A549 (cell line): Measurements from ENCODE around the gene VANGL1. TPM values are rescaled to one million over a fixed set of nuclear protein-coding genes. Genes with fewer than 3 reads are reported as not detected.

ENCODE experiments used
- ATAC-seq, 2 experiments: fragments of 200-7000 bp in 1 of 2; fragments of >200 bp in 1 of 2; cut with Nextera tagmentation in 1 of 2; cut with Tn5 transposase in 1 of 2; 3 replicates each; pipeline versions ENCODE4 v1.8.0 to v1.9.1; 2018 to 2020; ENCODE audit warnings: mild to moderate bottlenecking in 1 of 2, moderate library complexity in 1 of 2
- CTCF ChIA-PET: fragments of 300-600 bp; sonication (Branson Sonifier 250); formaldehyde crosslinking; extraction: SDS; loops from one replicate; lab custom pipeline; 2021; ENCODE audit warnings: antibody characterized with exemption, inconsistent platforms; lab: Yijun Ruan, JAX
- POLR2A ChIA-PET: fragments of 350-600 bp; formaldehyde crosslinking; extraction: SDS; loops from one replicate; lab custom pipeline; 2021; ENCODE audit warnings: antibody characterized with exemption, inconsistent platforms; lab: Yijun Ruan, JAX
- DNase-seq, 2 experiments: peaks; one replicate each; pipeline versions ENCODE4 v3.0.0 to v3.0.0-alpha.2; 2011 to 2016; ENCODE audit warnings: low read depth in 1 of 2, low spot score in 1 of 2
- FAIRE-seq: peaks from 2 replicates; lab custom pipeline; 2011; peaks lifted over from hg19 to GRCh38; lab: Jason Lieb, UNC
- H3K27ac ChIP-seq, 2 experiments: fragments of >200 bp; sonication (Bioruptor Twin); formaldehyde crosslinking; 3 replicates each; pipeline ENCODE4 v1.5.1; 2016 to 2017
- H3K4me1 ChIP-seq: fragments of >200 bp; sonication (Bioruptor Twin); formaldehyde crosslinking; 3 replicates; pipeline ENCODE4 v1.6.1; 2016
- H3K4me2 ChIP-seq: fragments of >200 bp; sonication (Bioruptor Twin); formaldehyde crosslinking; 3 replicates; pipeline ENCODE4 v1.6.1; 2016
- H3K4me3 ChIP-seq: fragments of >200 bp; sonication (Bioruptor Twin); formaldehyde crosslinking; 3 replicates; pipeline ENCODE4 v1.5.1; 2016
- H3K9me3 ChIP-seq: fragments of >200 bp; sonication (Bioruptor Twin); formaldehyde crosslinking; 3 replicates; pipeline ENCODE4 v1.6.1; 2016
- BHLHE40 ChIP-seq: IDR thresholded peaks from 2 replicates; pipeline ENCODE4 v1.6.1; 2012; ENCODE audit warnings: low read depth, low read length, inconsistent platforms
- CBX2 ChIP-seq: fragments of 200-600 bp; sonication (generic); IDR thresholded peaks from 2 replicates; pipeline ENCODE4 v1.6.1; 2016; ENCODE audit warnings: low read depth, mild to moderate bottlenecking, borderline replicate concordance
- CEBPB ChIP-seq, 2 experiments: fragments of >200 bp in 1 of 2; sonication (Bioruptor Twin) in 1 of 2; formaldehyde crosslinking in 1 of 2; IDR thresholded peaks; 2 replicates each; pipeline ENCODE4 v1.6.1; 2012 to 2016
- CHD2 ChIP-seq: fragments of 150-350 bp; IDR thresholded peaks from 2 replicates; pipeline ENCODE4 v1.6.1; 2014; ENCODE audit warnings: low read length; ENCODE audit not compliant: partially characterized antibody
- E2F6 ChIP-seq: IDR thresholded peaks from 2 replicates; pipeline ENCODE4 v1.6.1; 2012; ENCODE audit warnings: low read depth, borderline replicate concordance
- EHF ChIP-seq: fragments of 250-450 bp; sonication (Bioruptor Pico); IDR thresholded peaks from 2 replicates; pipeline ENCODE4 v1.5.0; 2020; ENCODE audit warnings: mild to moderate bottlenecking
- EP300 ChIP-seq, 2 experiments: fragments of >200 bp; sonication (Bioruptor Twin); formaldehyde crosslinking; IDR thresholded peaks; 2 replicates in 1 of 2; 3 replicates in 1 of 2; pipeline ENCODE4 v1.6.1; 2016 to 2017
- ESRRA ChIP-seq: fragments of 150-350 bp; IDR thresholded peaks from 2 replicates; pipeline ENCODE4 v1.6.1; 2014; ENCODE audit warnings: mild to moderate bottlenecking, low read length, borderline replicate concordance
- FOSB ChIP-seq: fragments of 250-450 bp; sonication (Bioruptor Pico); IDR thresholded peaks from 2 replicates; pipeline ENCODE4 v1.5.0; 2020; ENCODE audit warnings: mild to moderate bottlenecking, moderate library complexity
- FOSL2 ChIP-seq, 2 experiments: fragments of 450-650 bp in 1 of 2; fragments of >200 bp in 1 of 2; sonication (Bioruptor Twin) in 1 of 2; formaldehyde crosslinking; IDR thresholded peaks; 2 replicates each; pipeline versions ENCODE4 v1.5.0 to v1.6.1; 2016 to 2020; ENCODE audit warnings: mild to moderate bottlenecking in 1 of 2, moderate library complexity in 1 of 2
- HDAC2 ChIP-seq: fragments of 200-600 bp; sonication (generic); IDR thresholded peaks from 2 replicates; pipeline ENCODE4 v1.6.1; 2016
- HES2 ChIP-seq: fragments of >200 bp; sonication (Bioruptor Twin); formaldehyde crosslinking; IDR thresholded peaks from 2 replicates; pipeline ENCODE4 v1.6.1; 2016
- HEYL ChIP-seq: fragments of 250-450 bp; sonication (Bioruptor Pico); IDR thresholded peaks from 2 replicates; pipeline ENCODE4 v1.8.0; 2021; ENCODE audit warnings: mild to moderate bottlenecking, moderate library complexity
- HOXA7 ChIP-seq: fragments of 250-450 bp; sonication (Bioruptor Pico); IDR thresholded peaks from 2 replicates; pipeline ENCODE4 v1.5.0; 2020; ENCODE audit warnings: mild to moderate bottlenecking, moderate library complexity
- HOXB5 ChIP-seq: fragments of 250-450 bp; sonication (Bioruptor Pico); IDR thresholded peaks from 2 replicates; pipeline ENCODE4 v1.5.0; 2020; ENCODE audit warnings: mild to moderate bottlenecking, moderate library complexity
- JUNB ChIP-seq: fragments of >200 bp; sonication (Bioruptor Twin); formaldehyde crosslinking; IDR thresholded peaks from 2 replicates; pipeline ENCODE4 v1.6.1; 2016
- MAFK ChIP-seq: fragments of 450-650 bp; IDR thresholded peaks from 2 replicates; pipeline ENCODE4 v1.6.1; 2014; ENCODE audit not compliant: partially characterized antibody
- MAX ChIP-seq: IDR thresholded peaks from 2 replicates; pipeline ENCODE4 v1.6.1; 2012
- NPAS2 ChIP-seq: fragments of 250-450 bp; sonication (Bioruptor Pico); IDR thresholded peaks from 2 replicates; pipeline ENCODE4 v1.8.0; 2022; ENCODE audit warnings: mild to moderate bottlenecking, moderate library complexity, borderline replicate concordance
- PHF8 ChIP-seq: fragments of 200-600 bp; sonication (generic); IDR thresholded peaks from 2 replicates; pipeline ENCODE4 v1.6.1; 2016; ENCODE audit warnings: low read depth, mild to moderate bottlenecking, antibody characterized with exemption, moderate library complexity, borderline replicate concordance
- POLR2A ChIP-seq: IDR thresholded peaks from 2 replicates; pipeline ENCODE4 v1.6.1; 2012; ENCODE audit warnings: mild to moderate bottlenecking, low read length
- POLR2AphosphoS2 ChIP-seq: conservative IDR thresholded peaks from 2 replicates; pipeline ENCODE4 v1.6.1; 2012; ENCODE audit warnings: low read length, improper control_type of control experiment, inconsistent platforms
- RAD21 ChIP-seq, 2 experiments: fragments of >200 bp in 1 of 2; sonication (Bioruptor Twin) in 1 of 2; formaldehyde crosslinking in 1 of 2; IDR thresholded peaks in 1 of 2; conservative IDR thresholded peaks in 1 of 2; 2 replicates in 1 of 2; 3 replicates in 1 of 2; pipeline ENCODE4 v1.6.1; 2012 to 2018; ENCODE audit warnings: inconsistent platforms in 1 of 2
- RARB ChIP-seq: fragments of 250-450 bp; sonication (Bioruptor Pico); IDR thresholded peaks from 2 replicates; pipeline ENCODE4 v1.8.0; 2021; ENCODE audit warnings: mild to moderate bottlenecking, moderate library complexity
- RCOR1 ChIP-seq: fragments of 150-350 bp; IDR thresholded peaks from 2 replicates; pipeline ENCODE4 v1.6.1; 2014; ENCODE audit warnings: antibody characterized with exemption, low read length, low read depth
- RFX5 ChIP-seq: fragments of 450-650 bp; IDR thresholded peaks from 2 replicates; pipeline ENCODE4 v1.7.1; 2014; ENCODE audit warnings: antibody characterized with exemption, mild to moderate bottlenecking, moderate library complexity
- RNF2 ChIP-seq: fragments of 200-600 bp; sonication (generic); IDR thresholded peaks from 2 replicates; pipeline ENCODE4 v1.6.1; 2016; ENCODE audit warnings: low read depth, mild to moderate bottlenecking, antibody characterized with exemption, moderate library complexity, borderline replicate concordance
- SMC3 ChIP-seq: fragments of >200 bp; sonication (Bioruptor Twin); formaldehyde crosslinking; IDR thresholded peaks from 3 replicates; pipeline ENCODE4 v1.6.1; 2018; ENCODE audit warnings: inconsistent platforms
- TFCP2L1 ChIP-seq: fragments of 250-450 bp; sonication (Bioruptor Pico); IDR thresholded peaks from 2 replicates; pipeline ENCODE4 v1.5.0; 2021; ENCODE audit warnings: mild to moderate bottlenecking
- ZNF302 ChIP-seq: fragments of 250-450 bp; sonication (Bioruptor Pico); IDR thresholded peaks from 2 replicates; pipeline ENCODE4 v1.9.0; 2021; ENCODE audit warnings: inconsistent platforms, mild to moderate bottlenecking, moderate library complexity
- ZSCAN20 ChIP-seq: fragments of 250-450 bp; sonication (Bioruptor Pico); IDR thresholded peaks from 2 replicates; pipeline ENCODE4 v1.8.0; 2022; ENCODE audit warnings: mild to moderate bottlenecking, moderate library complexity
- WGBS: methylation state at CpG from one replicate; pipeline ENCODE4 v1.1.6; 2017; ENCODE audit errors: missing lambda C conversion rate; 5-methylcytosine and 5-hydroxymethylcytosine counted together
- polyA plus RNA-seq, 4 experiments: library from polyadenylated mRNA; depleted of rRNA in 3 of 4; stranded (reverse); fragments of >200 nt; fragmentation: RNase III in 1 of 4; extraction: RNeasy Plus Mini Kit Qiagen cat#74134 plus additional on column Dnase treatment in 1 of 4; gene quantifications; 2 replicates in 3 of 4; 3 replicates in 1 of 4; pipeline ENCODE4 v1.2.3, GENCODE V29; 2011 to 2017

Gene VANGL1
- polyA plus RNA-seq, 2 of the 4 experiments (the other 2 are of a cell fraction), result 11.0 to 11.5 TPM

- no peak for FAIRE-seq
Measured at GRCh38 chr1:115677182-115677555, 35.4 kb downstream of the VANGL1 start.

GRCh38 chr1:115677565-115677964, 35.8 kb downstream of the VANGL1 start:
- POLR2A ChIA-PET, result no interaction called here
- TF ChIP-seq SMC3 (no peak), HEYL (CRISPR knock-in tag) (no peak), HOXA7 (CRISPR knock-in tag) (no peak), PHF8 (no peak), POLR2A (no peak), EP300 (IDR thresholded peaks at IDR 0.05) (no peak), CHD2 (no peak), POLR2AphosphoS2 (no peak), MAX (no peak), CEBPB (IDR thresholded peaks at IDR 0.05) (no peak), RFX5 (no peak), RARB (CRISPR knock-in tag) (no peak), EHF (CRISPR knock-in tag) (no peak), JUNB (no peak)
- no peak for DNase-seq
- CTCF ChIA-PET, result no interaction called here
- Histone ChIP-seq H3K4me3 (no peak overlapping the region), H3K4me1 (peaks cover 12% of the 10 kb centered on the region), H3K9me3 (no peaks in the 10 kb centered on the region), H3K4me2 (no peak overlapping the region), H3K27ac (no peak overlapping the region)
- 100% methylated on average over 1 of the region's 1 CpG for WGBS
- no peak for ATAC-seq
- FAIRE-seq, result no peak

More at GRCh38 chr1:115677182-115677555, 35.4 kb downstream of the VANGL1 start:
- Histone ChIP-seq H3K4me1 (peaks cover 12% of the 10 kb centered on the region), H3K4me2 (no peak overlapping the region), H3K4me3 (no peak overlapping the region), H3K9me3 (no peaks in the 10 kb centered on the region), H3K27ac (no peak overlapping the region)
- no peak for DNase-seq
- POLR2A ChIA-PET, result no interaction called here
- TF ChIP-seq HDAC2 (no peak), EHF (CRISPR knock-in tag) (no peak), TFCP2L1 (CRISPR knock-in tag) (no peak), RNF2 (no peak), MAX (no peak), MAFK (no peak)
- 77% methylated on average over 3 of the region's 3 CpGs for WGBS
- CTCF ChIA-PET, result no interaction called here
- no peak for ATAC-seq

GRCh38 chr1:115678141-115678540, 36.4 kb downstream of the VANGL1 start:
- H3K9me3 ChIP-seq, result no peaks in the 10 kb centered on the region
- no peak overlapping the region for H3K4me3 ChIP-seq
- ChIA-PET CTCF (interaction anchor here (1.2 kb wide), 1 partner anchor 10 kb away, joined by 3 read pairs; no protein-coding TSS in a partner anchor), POLR2A (no interaction called here)
- TF ChIP-seq RCOR1 (no peak), HDAC2 (no peak), HES2 (no peak), ZNF302 (CRISPR knock-in tag) (no peak), FOSL2 (IDR thresholded peaks at IDR 0.05) (no peak), FOSL2 (CRISPR knock-in tag; IDR thresholded peaks at IDR 0.05) (no peak), RNF2 (no peak), RAD21 (conservative IDR thresholded peaks at IDR 0.05 in 1 of 2, IDR thresholded peaks at IDR 0.05 in 1 of 2) (no peak), CEBPB (IDR thresholded peaks at IDR 0.05) (no peak), FOSB (CRISPR knock-in tag) (no peak), E2F6 (no peak), ZSCAN20 (CRISPR knock-in tag) (no peak), CBX2 (no peak), ESRRA (no peak), HOXB5 (CRISPR knock-in tag) (no peak), NPAS2 (CRISPR knock-in tag) (no peak), CHD2 (no peak), BHLHE40 (no peak), POLR2A (no peak)
- no peak overlapping the region for H3K4me2 ChIP-seq
- no peak overlapping the region for H3K27ac ChIP-seq
- no peak for DNase-seq
- no peak for FAIRE-seq
- peaks cover 12% of the 10 kb centered on the region for H3K4me1 ChIP-seq
- no peak for ATAC-seq
- 76% methylated on average over 5 of the region's 5 CpGs for WGBS
